Peyer's patch (tissue), 4 donors: ENCODE data around the gene UCKL1. TPM values are rescaled to one million over a fixed set of nuclear protein-coding genes. Genes with fewer than 3 reads are reported as not detected.
"Not testable (repeated sequence)": the region's sequence is repeated elsewhere in the genome, so short reads cannot be mapped to it uniquely, and the experiment has no call there.

Experiments used
- DNase-seq, 3 donors: peaks; one replicate each; pipeline ENCODE4 v3.0.0-alpha.2; 2017 to 2019
- H3K27ac ChIP-seq, 4 donors: fragments of 200-600 bp; sonication (generic); one replicate each; pipeline ENCODE4 v1.5.1; 2016 to 2019
- H3K27me3 ChIP-seq, 2 donors: fragments of 200-600 bp; sonication (generic); one replicate each; pipeline ENCODE4 v1.5.1; 2019
- H3K36me3 ChIP-seq, 3 donors: fragments of 200-600 bp; sonication (generic); one replicate each; pipeline ENCODE4 v1.5.1; 2016 to 2019
- H3K4me1 ChIP-seq, 4 donors: fragments of 200-600 bp; sonication (generic); one replicate each; pipeline ENCODE4 v1.5.1; 2016 to 2019
- H3K4me3 ChIP-seq, 4 donors: fragments of 200-600 bp; sonication (generic); 1 replicate in 3 of 4; 2 replicates in 1 of 4; pipeline ENCODE4 v1.5.1; 2016 to 2019; ENCODE audit warnings: mild to moderate bottlenecking in 1 of 4
- H3K9me3 ChIP-seq, 4 donors: fragments of 200-600 bp; sonication (generic); one replicate each; pipeline ENCODE4 v1.5.1; 2016 to 2019; ENCODE audit warnings: mild to moderate bottlenecking in 1 of 4
- CTCF ChIP-seq, 6 experiments: fragments of 450-650 bp in 4 of 6; fragments of 200-600 bp in 2 of 6; sonication (generic) in 1 of 6; IDR thresholded peaks; one replicate each; pipeline ENCODE4 v1.5.1; 2017 to 2019; ENCODE audit warnings: antibody characterized with exemption in 6 of 6, mild to moderate bottlenecking in 3 of 6, moderate library complexity in 1 of 6
- POLR2A ChIP-seq, 2 donors: fragments of 450-650 bp; IDR thresholded peaks; one replicate each; pipeline ENCODE4 v1.5.1; 2017; ENCODE audit warnings: antibody characterized with exemption in 2 of 2, mild to moderate bottlenecking in 2 of 2, moderate library complexity in 2 of 2
- total RNA-seq, 4 donors: library from RNA; depleted of rRNA; stranded (reverse); fragments of >200 nt; gene quantifications; one replicate each; pipeline ENCODE4 v1.1.0, GENCODE V29; 2016

The UCKL1 gene
- total RNA-seq, 4 donors from 2014 or later: 70.4 to 189 (median 136) TPM

- peaks cover 0 to 10% (median 1%) of the 10 kb centered on the region in 4 donors for H3K4me1 ChIP-seq
- no peak for TF ChIP-seq CTCF (IDR thresholded peaks at IDR 0.05)
- TF ChIP-seq POLR2A (IDR thresholded peaks at IDR 0.05): no peak
- no peak for DNase-seq
- peaks cover 0 to 38% (median 0%) of the 10 kb centered on the region in 3 donors for H3K36me3 ChIP-seq
- no peak overlapping the region for H3K4me3 ChIP-seq
- H3K27ac ChIP-seq: no peak overlapping the region
- peaks cover 0 to 6% (median 0%) of the 10 kb centered on the region in 4 donors for H3K9me3 ChIP-seq
- no peaks in the 10 kb centered on the region for H3K27me3 ChIP-seq
Observed at GRCh38 chr20:63962426-63963347, 6.5 kb upstream of the UCKL1 start.

- H3K27ac ChIP-seq: no peak overlapping the region
- H3K9me3 ChIP-seq: peaks cover 0 to 6% (median 0%) of the 10 kb centered on the region in 4 donors
- DNase-seq: no peak
- TF ChIP-seq CTCF (IDR thresholded peaks at IDR 0.05): no peak
- TF ChIP-seq POLR2A (IDR thresholded peaks at IDR 0.05): no peak
- peaks cover 0 to 18% (median 5%) of the 10 kb centered on the region in 4 donors for H3K4me1 ChIP-seq
- peaks cover 0 to 37% (median 0%) of the 10 kb centered on the region in 3 donors for H3K36me3 ChIP-seq
- no peaks in the 10 kb centered on the region for H3K27me3 ChIP-seq
- no peak overlapping the region for H3K4me3 ChIP-seq
Observed at GRCh38 chr20:63961664-63962425, 5.6 kb upstream of the UCKL1 start.

- H3K4me3 ChIP-seq, H3K27me3 ChIP-seq, DNase-seq, H3K27ac ChIP-seq, H3K9me3 ChIP-seq: not testable (repeated sequence)
- Histone ChIP-seq H3K36me3 (peaks cover 0 to 29% (median 0%) of the 10 kb centered on the region in 3 donors), H3K4me1 (peaks cover 0 to 20% (median 6%) of the 10 kb centered on the region in 4 donors)
Observed at GRCh38 chr20:63960654-63961621, 4.7 kb upstream of the UCKL1 start.

GRCh38 chr20:63959699-63960075 is 3.5 kb upstream of the UCKL1 start:
- TF ChIP-seq CTCF (IDR thresholded peaks at IDR 0.05) (no peak), POLR2A (IDR thresholded peaks at IDR 0.05) (no peak)
- no peaks in the 10 kb centered on the region for H3K27me3 ChIP-seq
- no peak for DNase-seq
- peaks cover 0 to 6% (median 0%) of the 10 kb centered on the region in 4 donors for H3K9me3 ChIP-seq
- H3K4me1 ChIP-seq: peaks cover 0 to 29% (median 16%) of the 10 kb centered on the region in 4 donors
- no peak overlapping the region for H3K27ac ChIP-seq
- no peak overlapping the region for H3K4me3 ChIP-seq
- H3K36me3 ChIP-seq: peaks cover 0 to 29% (median 0%) of the 10 kb centered on the region in 3 donors

- DNase-seq: no peak
- H3K27me3 ChIP-seq: no peaks in the 10 kb centered on the region
- peaks cover 0 to 35% (median 21%) of the 10 kb centered on the region in 4 donors for H3K4me1 ChIP-seq
- peaks cover 0 to 27% (median 0%) of the 10 kb centered on the region in 3 donors for H3K36me3 ChIP-seq
- H3K4me3 ChIP-seq: no peak overlapping the region
- TF ChIP-seq CTCF (IDR thresholded peaks at IDR 0.05) (no peak), POLR2A (IDR thresholded peaks at IDR 0.05) (no peak)
- peaks cover 0 to under 1% (median 0%) of the 10 kb centered on the region in 4 donors for H3K9me3 ChIP-seq
- H3K27ac ChIP-seq: no peak overlapping the region
Observed at GRCh38 chr20:63958964-63959698, 2.9 kb upstream of the UCKL1 start.
